GM18507 (cell line): ENCODE data around the gene SGSM2.

Source experiments
- DNase-seq: peaks from one replicate; pipeline ENCODE4 v3.0.0; 2011; ENCODE audit warnings: low read depth; ENCODE audit not compliant: insufficient read length; ENCODE audit errors: extremely low spot score
- FAIRE-seq: peaks from 2 replicates; lab custom pipeline; 2011; peaks lifted over from hg19 to GRCh38; lab: Jason Lieb, UNC

The SGSM2 gene

GRCh38 chr17:2396192-2396567 lies 58.9 kb downstream of the SGSM2 start:
- no peak for FAIRE-seq
- DNase-seq = no peak

GRCh38 chr17:2396568-2397246 lies 59.4 kb downstream of the SGSM2 start:
- FAIRE-seq (peak; percentile 90), DNase-seq (no peak)

- no peak for FAIRE-seq
- no peak for DNase-seq
Observed at GRCh38 chr17:2397247-2398171, 60.2 kb downstream of the SGSM2 start.

- no peak for DNase-seq
- no peak for FAIRE-seq
Observed at GRCh38 chr17:2398182-2398581, 60.9 kb downstream of the SGSM2 start.

- no peak for DNase-seq
- FAIRE-seq = peak; percentile 31
Observed at GRCh38 chr17:2398655-2399571, 61.6 kb downstream of the SGSM2 start.

GRCh38 chr17:2399572-2400473 lies 62.5 kb downstream of the SGSM2 start:
- FAIRE-seq (peak; percentile 95), DNase-seq (no peak)

- DNase-seq = no peak
- no peak for FAIRE-seq
Observed at GRCh38 chr17:2400474-2400866, 63.2 kb downstream of the SGSM2 start.

- no peak for FAIRE-seq
Observed at GRCh38 chr17:2400877-2401425, 63.6 kb downstream of the SGSM2 start, which contains the start of gene MNT. TSS of gene MNT (minus strand) at chr17:2401060. CDS start at chr17:2400712, 348 bp downstream.

GRCh38 chr17:2401426-2402221 lies 64.3 kb downstream of the SGSM2 start:
- peak; percentile 88 for DNase-seq
- peak; percentile 98 for FAIRE-seq

More at GRCh38 chr17:2400877-2401425, 63.6 kb downstream of the SGSM2 start, which contains the start of gene MNT:
- DNase-seq = peak; percentile 86

- no peak for FAIRE-seq
Observed at GRCh38 chr17:2402544-2402943, 65.2 kb downstream of the SGSM2 start.

GRCh38 chr17:2403044-2403443 lies 65.7 kb downstream of the SGSM2 start:
- FAIRE-seq (no peak), DNase-seq (no peak)

More at GRCh38 chr17:2402544-2402943, 65.2 kb downstream of the SGSM2 start:
- no peak for DNase-seq

- DNase-seq (no peak), FAIRE-seq (no peak)
Observed at GRCh38 chr17:2405247-2405926, 68.1 kb downstream of the SGSM2 start.

- no peak for FAIRE-seq
Observed at GRCh38 chr17:2406271-2406902, 69.1 kb downstream of the SGSM2 start.

GRCh38 chr17:2406903-2407790 lies 69.8 kb downstream of the SGSM2 start:
- FAIRE-seq (no peak), DNase-seq (no peak)

More at GRCh38 chr17:2406271-2406902, 69.1 kb downstream of the SGSM2 start:
- no peak for DNase-seq

- no peak for DNase-seq
Observed at GRCh38 chr17:2410951-2411350, 73.7 kb downstream of the SGSM2 start.

More at GRCh38 chr17:2410951-2411350, 73.7 kb downstream of the SGSM2 start:
- FAIRE-seq = no peak
